HG03342 (cell line): ENCODE results near the gene MGRN1.
A peak's percentile ranks its signal among the peaks of the same experiment; 100 is the strongest.
"Not testable (repeated sequence)": the region's sequence is repeated elsewhere in the genome, so short reads cannot be mapped to it uniquely, and the experiment has no call there.

Experiments used
- ATAC-seq: cut with Tn5 transposase; IDR thresholded peaks from one replicate; pipeline ENCODE4 v1.9.1; 2021; ENCODE audit warnings: mild to moderate bottlenecking, moderate library complexity; ENCODE audit not compliant: unreplicated experiment

Gene MGRN1

DNA sequence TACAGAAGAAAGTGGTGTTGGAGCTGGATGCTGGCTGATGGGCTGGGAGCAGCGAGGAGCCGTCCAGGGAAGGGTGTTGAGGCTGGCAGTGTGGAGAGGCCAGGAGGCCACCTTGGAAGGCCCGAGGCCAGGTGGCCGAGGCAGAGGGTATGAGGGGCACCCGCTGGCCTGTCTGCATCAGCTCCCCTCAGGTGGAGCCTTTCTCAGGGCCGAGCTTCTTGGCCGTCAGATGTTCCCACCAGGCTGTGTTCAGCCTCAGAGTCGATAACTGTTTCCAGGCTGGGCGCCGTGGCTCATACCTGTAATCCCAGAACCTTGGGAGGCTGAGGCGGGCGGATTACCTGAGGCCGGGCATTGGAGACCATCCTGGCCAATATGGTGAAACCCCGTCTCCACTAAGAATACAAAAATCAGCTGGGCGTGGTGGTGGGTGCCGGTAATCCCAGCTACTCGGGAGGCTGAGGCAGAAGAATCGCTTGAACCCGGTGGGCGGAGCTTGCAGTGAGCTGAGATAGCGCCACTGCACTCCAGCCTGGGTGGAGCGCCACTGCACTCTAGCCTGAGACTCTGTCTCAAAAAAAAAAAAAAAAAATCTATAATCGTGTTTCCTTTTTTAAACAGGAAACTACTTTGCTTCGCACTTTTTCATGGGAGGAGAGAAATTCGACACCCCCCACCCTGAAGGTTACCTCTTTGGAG, 25.3 kb downstream of the MGRN1 start:
- ATAC-seq = no peak

DNA sequence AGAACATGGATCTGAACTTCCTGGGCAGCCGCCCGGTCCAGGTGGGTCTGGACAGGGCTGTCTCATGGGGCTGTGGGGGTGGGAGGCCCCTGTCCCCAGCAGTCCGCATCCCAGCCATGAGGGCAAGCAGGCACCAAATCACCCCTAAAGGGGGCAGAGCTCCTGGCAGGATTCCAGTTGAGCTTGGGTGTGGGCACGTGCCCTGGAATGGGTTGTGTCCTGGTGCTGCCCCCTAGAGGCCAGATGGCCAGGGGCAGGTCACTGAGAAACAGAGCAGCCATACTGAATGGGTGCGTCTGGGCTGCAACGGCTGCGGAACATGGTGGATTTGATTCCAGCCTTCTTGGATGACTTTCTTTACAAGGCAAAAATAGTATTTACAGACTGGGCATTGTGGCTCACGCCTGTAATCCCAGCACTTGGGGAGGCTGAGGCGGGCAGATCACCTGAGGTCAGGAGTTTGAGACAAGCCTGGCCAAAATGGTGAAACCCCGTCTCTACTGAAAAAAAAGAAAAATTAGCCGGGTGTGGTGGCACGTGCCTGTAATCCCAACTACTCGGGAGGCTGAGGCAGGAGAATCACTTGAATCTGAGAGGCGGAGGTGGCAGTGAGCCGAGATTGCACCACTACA, 25.9 kb downstream of the MGRN1 start:
- not testable (repeated sequence) for ATAC-seq

- ATAC-seq = no peak
Observed at GRCh38 chr16:4651827-4652226, 27.2 kb downstream of the MGRN1 start.

DNA sequence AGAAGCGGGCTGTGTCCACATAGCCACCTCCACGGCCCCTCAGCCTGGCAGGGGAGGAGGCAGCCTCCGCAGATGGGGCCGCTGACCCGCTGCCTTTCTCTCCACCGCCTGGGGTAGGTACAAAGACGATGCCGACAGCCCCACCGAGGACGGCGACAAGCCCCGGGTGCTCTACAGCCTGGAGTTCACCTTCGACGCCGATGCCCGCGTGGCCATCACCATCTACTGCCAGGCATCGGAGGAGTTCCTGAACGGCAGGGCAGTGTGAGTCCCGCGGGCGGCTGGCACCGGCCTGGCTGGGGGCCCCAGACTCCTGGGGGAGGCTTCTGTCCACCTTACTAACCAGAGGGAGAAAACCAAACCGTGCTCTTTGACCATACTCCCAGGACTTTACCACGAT, 27.9 kb downstream of the MGRN1 start:
- no peak for ATAC-seq

DNA sequence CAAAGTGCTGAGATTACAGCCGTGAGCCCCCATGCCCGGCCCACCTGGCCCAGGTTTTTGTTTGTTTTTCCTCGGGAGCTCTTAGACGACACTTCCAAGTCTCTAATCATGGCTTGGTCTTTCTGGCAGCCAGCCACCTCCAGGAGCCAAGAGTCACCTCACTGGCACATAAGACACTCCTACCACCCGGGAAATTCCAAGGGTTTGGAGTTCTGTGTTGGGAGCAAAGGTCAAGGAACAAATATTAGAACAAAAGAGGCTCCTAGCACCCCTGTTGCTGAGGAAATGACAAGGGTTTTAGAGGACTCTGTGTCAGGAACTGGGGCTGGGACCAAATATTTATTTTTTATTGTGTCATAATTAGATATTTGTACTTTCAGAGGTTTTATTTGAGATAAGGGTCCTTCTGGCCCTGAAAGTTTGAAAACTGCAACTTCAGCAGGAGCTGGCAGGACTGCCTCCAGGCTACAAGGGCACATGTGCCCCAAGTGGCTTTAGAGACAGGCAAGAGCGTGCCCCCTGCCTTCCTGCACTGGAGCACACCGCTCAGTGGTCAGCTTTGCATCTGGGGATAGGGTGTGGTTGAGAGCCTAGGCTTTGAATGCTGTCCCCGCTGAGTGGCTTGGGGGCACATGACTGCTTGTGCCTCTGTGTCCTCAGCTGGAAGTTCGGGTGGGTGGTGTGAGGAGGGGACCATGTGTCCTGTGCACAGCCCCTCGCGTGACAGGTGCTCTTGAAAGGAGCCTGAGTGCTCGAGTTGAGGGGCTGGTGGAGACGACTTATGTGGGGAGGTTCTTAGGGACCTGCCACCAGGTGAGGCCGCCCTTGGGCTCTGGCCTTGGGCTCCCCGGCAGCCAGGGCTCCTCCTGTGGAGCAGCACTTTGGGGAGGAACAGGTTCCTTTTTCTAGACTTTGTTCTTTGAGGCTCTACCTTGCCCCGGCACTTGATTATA, 29.7 kb downstream of the MGRN1 start:
- no peak for ATAC-seq

- ATAC-seq = no peak
Observed at GRCh38 chr16:4654964-4655590, 30.5 kb downstream of the MGRN1 start.

DNA sequence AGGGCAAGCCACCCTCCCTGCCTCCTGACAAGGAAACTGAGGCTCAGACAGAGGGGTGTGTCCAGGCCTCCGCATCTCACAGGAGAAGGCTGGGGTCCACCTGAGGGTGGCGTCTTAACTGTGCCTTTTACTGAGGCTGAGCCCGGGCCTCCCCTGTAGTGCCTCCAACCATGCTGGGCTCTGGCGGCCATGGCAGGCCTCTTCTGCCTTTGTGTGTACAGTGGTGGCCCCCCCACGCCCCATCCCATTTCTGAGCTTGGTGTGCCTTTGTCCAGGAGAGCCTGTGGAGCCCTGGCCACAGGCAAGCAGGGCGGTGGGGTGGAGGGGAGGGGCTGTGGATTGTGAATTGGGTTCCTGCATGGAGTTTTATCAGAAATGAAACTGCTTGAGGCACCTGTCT, 31.2 kb downstream of the MGRN1 start:
- ATAC-seq = no peak

DNA sequence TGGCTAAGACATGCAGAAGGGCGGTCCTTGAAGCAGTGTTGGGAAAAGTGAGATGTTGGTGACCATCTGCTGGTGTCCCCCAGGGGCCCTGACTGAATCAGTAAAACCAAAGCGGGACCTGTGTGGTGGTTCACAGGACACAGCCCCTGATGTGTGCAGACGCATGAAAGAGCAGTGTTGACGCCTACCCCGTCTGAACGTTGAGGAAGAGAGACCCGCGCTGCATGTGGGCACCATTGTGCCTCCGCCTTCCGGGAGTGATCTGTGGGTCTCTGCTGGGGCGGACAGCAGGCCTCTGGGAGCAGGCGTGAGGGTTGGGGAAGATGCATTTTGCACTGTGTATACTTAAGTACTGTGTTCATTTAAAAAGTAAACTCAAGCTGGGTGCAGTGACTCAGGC, 31.6 kb downstream of the MGRN1 start:
- no peak for ATAC-seq

DNA sequence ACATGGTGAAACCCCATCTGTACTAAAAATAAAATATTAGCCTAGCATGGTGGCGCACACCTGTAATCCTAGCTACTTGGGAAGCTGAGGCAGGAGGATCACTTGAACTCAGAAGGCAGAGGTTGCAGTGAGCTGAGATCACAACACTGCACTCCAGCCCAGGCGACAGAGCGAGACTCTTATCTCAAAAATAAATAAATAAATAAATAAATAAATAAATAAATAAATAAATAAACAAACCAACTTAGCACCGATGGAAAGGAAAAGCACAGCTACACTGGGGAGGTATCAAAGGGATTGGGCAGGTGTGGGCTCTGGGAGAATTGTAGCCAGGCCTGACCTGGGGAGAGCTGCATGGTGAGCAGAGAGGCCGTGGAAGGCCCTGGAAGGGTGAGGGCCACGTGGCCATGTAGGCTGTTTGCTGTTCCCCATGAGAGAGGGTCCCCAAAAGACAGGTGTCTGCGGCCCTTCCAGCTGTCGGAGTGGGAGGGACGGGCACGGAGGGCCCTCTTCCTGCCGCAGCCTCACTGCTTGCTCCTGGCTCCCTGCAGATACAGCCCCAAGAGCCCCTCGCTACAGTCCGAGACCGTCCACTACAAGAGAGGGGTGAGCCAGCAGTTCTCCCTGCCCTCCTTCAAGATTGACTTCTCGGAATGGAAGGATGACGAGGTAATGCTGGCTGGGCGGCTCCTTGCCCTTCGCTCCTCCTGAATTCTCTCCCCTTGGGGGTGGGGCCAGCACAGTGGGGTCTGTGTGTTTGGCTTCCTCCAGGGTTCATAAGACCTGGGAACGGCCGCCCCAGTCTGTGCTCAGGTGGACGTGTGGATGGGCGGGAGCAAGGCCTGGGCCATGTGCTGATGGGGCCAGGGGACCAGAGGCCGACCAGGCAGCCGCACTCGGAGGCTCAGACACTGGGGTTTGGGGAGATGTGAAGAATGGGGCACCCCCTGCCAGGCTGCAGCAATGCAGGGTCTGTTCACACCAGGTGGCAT, 32.4 kb downstream of the MGRN1 start:
- ATAC-seq = no peak

- no peak for ATAC-seq
Observed at GRCh38 chr16:4659363-4660353, 35.0 kb downstream of the MGRN1 start.

GRCh38 chr16:4660454-4661007, 35.9 kb downstream of the MGRN1 start:
- ATAC-seq = peak; percentile 60

- no peak for ATAC-seq
Observed at GRCh38 chr16:4661661-4662060, 37.0 kb downstream of the MGRN1 start.

DNA sequence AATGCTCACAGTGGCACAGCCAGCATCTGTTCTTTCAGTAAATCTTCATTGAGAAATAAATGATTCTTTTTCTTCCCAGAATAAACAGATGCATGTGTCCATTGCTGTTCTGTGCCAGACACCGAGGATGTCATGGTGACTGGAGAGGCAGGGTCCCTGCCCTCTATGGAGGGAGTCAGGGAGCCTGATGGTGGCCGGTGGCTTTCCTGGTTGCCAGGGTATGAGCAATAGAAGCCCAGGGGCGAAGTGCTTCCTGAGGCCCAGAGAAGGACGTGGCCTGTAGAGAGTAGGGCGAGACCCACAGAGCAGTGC, 38.8 kb downstream of the MGRN1 start:
- ATAC-seq = no peak

GRCh38 chr16:4663777-4664465, 39.3 kb downstream of the MGRN1 start:
- no peak for ATAC-seq

DNA sequence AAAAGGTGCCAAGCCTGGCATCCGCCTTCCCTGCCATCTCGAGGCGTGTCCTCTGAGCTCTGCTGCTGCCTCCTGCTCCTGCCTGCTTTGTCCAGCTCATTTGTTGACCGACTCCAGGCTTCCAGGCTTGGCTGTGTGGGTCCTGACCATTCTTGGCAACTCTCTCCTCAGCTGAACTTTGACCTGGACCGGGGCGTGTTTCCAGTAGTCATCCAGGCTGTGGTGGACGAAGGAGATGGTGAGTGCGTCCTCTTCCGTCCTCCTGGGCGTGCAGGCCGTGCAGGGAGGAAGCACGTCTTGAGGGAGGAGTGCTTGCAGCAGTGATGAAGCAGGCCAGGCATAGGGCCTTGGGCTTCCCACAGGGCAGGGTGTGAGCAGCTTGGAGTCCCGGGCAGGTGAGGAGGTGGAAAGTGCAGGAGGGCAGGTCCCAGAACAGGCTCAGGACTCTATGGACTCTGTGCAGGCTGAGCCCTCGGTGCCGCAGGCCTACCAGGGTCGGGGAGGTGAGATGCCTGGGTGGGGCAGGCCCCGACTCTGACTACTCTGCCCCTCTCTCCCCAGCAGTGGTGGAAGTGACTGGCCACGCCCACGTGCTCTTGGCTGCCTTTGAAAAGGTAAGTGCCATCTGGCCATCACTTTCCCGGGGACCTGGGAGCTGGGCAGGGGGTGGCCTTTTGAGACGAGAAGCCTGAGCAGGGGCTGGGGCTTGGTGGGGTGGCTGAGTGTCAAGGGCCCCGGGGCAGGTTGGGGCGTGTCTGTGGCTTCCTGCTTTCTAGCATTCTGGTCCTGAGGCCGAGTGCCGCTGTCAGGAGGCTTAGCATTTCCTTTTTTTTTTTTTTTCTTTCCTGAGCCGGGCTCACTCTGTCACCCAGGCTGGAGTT, 40.2 kb downstream of the MGRN1 start:
- ATAC-seq = no peak

GRCh38 chr16:4666537-4667202, 42.0 kb downstream of the MGRN1 start:
- no peak for ATAC-seq
